Uterus (tissue), 4 donors: Measurements from ENCODE around the gene SLC9A1. TPM values are rescaled to one million over a fixed set of nuclear protein-coding genes. Genes with fewer than 3 reads are reported as not detected.

Experiments
- DNase-seq, 2 donors: peaks; one replicate each; pipeline ENCODE4 v3.0.0-alpha.2; 2019 to 2020
- H3K27ac ChIP-seq, 2 donors: fragments of 200-600 bp; sonication (generic); 1 replicate in 1 of 2; 2 replicates in 1 of 2; pipeline ENCODE4 v1.5.1; 2016 to 2018
- H3K27me3 ChIP-seq, 2 donors: fragments of 200-600 bp; sonication (generic); one replicate each; pipeline ENCODE4 v1.5.1; 2018 to 2019; ENCODE audit warnings: control low read depth in 1 of 2
- H3K36me3 ChIP-seq, 2 donors: fragments of 200-600 bp; sonication (generic); one replicate each; pipeline ENCODE4 v1.5.1; 2019; ENCODE audit warnings: control low read depth in 1 of 2
- H3K4me1 ChIP-seq, 2 donors: fragments of 200-600 bp; sonication (generic); one replicate each; pipeline ENCODE4 v1.5.1; 2018 to 2019; ENCODE audit warnings: control low read depth in 1 of 2
- H3K4me3 ChIP-seq, 2 donors: fragments of 200-600 bp; sonication (generic); 1 replicate in 1 of 2; 2 replicates in 1 of 2; pipeline ENCODE4 v1.5.1; 2018 to 2019; ENCODE audit warnings: mild to moderate bottlenecking in 1 of 2
- H3K9me3 ChIP-seq, 2 donors: fragments of 200-600 bp; sonication (generic); one replicate each; pipeline ENCODE4 v1.5.1; 2019; ENCODE audit warnings: control low read depth in 1 of 2
- CTCF ChIP-seq, 4 experiments: fragments of 200-600 bp in 2 of 4; fragments of 450-650 bp in 2 of 4; sonication (generic) in 2 of 4; IDR thresholded peaks; one replicate each; pipeline ENCODE4 v1.5.1; 2016 to 2019; ENCODE audit warnings: antibody characterized with exemption in 4 of 4, mild to moderate bottlenecking in 2 of 4, moderate library complexity in 1 of 4
- POLR2A ChIP-seq, 2 donors: fragments of 450-650 bp; IDR thresholded peaks; one replicate each; pipeline ENCODE4 v1.6.1; 2016; ENCODE audit warnings: antibody characterized with exemption in 2 of 2, mild to moderate bottlenecking in 1 of 2, moderate library complexity in 1 of 2
- intact Hi-C: fragments of 100-400 bp; cut with DNase I; formaldehyde crosslinking; loops from one replicate; pipeline ENCODE4 v1.15.1; 2023; ENCODE audit warnings: low total_unique reads
- total RNA-seq, 4 donors: library from RNA; depleted of rRNA in 3 of 4; stranded (reverse); fragments of >200 nt in 3 of 4; gene quantifications; one replicate each; pipeline versions ENCODE4 v1.1.0 to v1.2.4, GENCODE V29; 2014 to 2023
- donor health status: DM: yes; HTN: yes; CAD: no.

The SLC9A1 gene
- total RNA-seq, 4 donors from 2014 or later, result 3.1 to 33.6 (median 18.4) TPM

GRCh38 chr1:27133991-27134390 is 20.9 kb downstream of the SLC9A1 start:
- intact Hi-C loops, result no loop called here
- Histone ChIP-seq H3K36me3 (no peaks in the 10 kb centered on the region), H3K27ac (no peak overlapping the region), H3K27me3 (no peaks in the 10 kb centered on the region), H3K9me3 (no peaks in the 10 kb centered on the region), H3K4me3 (no peak overlapping the region), H3K4me1 (no peaks in the 10 kb centered on the region)
- TF ChIP-seq CTCF (IDR thresholded peaks at IDR 0.05) (no peak), POLR2A (IDR thresholded peaks at IDR 0.05) (no peak)
- DNase-seq, result no peak

- Histone ChIP-seq H3K9me3 (no peaks in the 10 kb centered on the region), H3K4me3 (no peak overlapping the region), H3K4me1 (no peaks in the 10 kb centered on the region), H3K36me3 (no peaks in the 10 kb centered on the region), H3K27ac (no peak overlapping the region), H3K27me3 (no peaks in the 10 kb centered on the region)
- intact Hi-C loops, result no loop called here
- TF ChIP-seq CTCF (IDR thresholded peaks at IDR 0.05) (no peak), POLR2A (IDR thresholded peaks at IDR 0.05) (no peak)
- no peak for DNase-seq
These were observed 21.8 kb downstream of the SLC9A1 start for GRCh38 chr1:27133158-27133557.

- TF ChIP-seq CTCF (IDR thresholded peaks at IDR 0.05) (no peak), POLR2A (IDR thresholded peaks at IDR 0.05) (no peak)
- H3K9me3 ChIP-seq, result no peaks in the 10 kb centered on the region
- H3K36me3 ChIP-seq, result no peaks in the 10 kb centered on the region
- DNase-seq, result no peak
- H3K27ac ChIP-seq, result no peak overlapping the region
- H3K27me3 ChIP-seq, result no peaks in the 10 kb centered on the region
- H3K4me1 ChIP-seq, result no peaks in the 10 kb centered on the region
- intact Hi-C loops, result no loop called here
- H3K4me3 ChIP-seq, result no peak overlapping the region
These were observed 22.3 kb downstream of the SLC9A1 start for GRCh38 chr1:27132624-27133023.

- Histone ChIP-seq H3K9me3 (no peaks in the 10 kb centered on the region), H3K4me3 (no peak overlapping the region), H3K4me1 (no peaks in the 10 kb centered on the region), H3K27ac (no peak overlapping the region), H3K27me3 (no peaks in the 10 kb centered on the region), H3K36me3 (no peaks in the 10 kb centered on the region)
- no peak for DNase-seq
- no peak for TF ChIP-seq POLR2A (IDR thresholded peaks at IDR 0.05)
- TF ChIP-seq CTCF (IDR thresholded peaks at IDR 0.05), result no peak
- intact Hi-C loops, result no loop called here
These were observed 22.8 kb downstream of the SLC9A1 start for GRCh38 chr1:27132147-27132546.

GRCh38 chr1:27130798-27131197 is 24.1 kb downstream of the SLC9A1 start:
- intact Hi-C loops, result no loop called here

More at GRCh38 chr1:27130798-27131197, 24.1 kb downstream of the SLC9A1 start:
- H3K4me3 ChIP-seq, result no peak overlapping the region
- H3K27me3 ChIP-seq, result no peaks in the 10 kb centered on the region
- no peak for TF ChIP-seq POLR2A (IDR thresholded peaks at IDR 0.05)
- no peak for TF ChIP-seq CTCF (IDR thresholded peaks at IDR 0.05)
- H3K4me1 ChIP-seq, result no peaks in the 10 kb centered on the region
- H3K9me3 ChIP-seq, result no peaks in the 10 kb centered on the region
- no peaks in the 10 kb centered on the region for H3K36me3 ChIP-seq
- H3K27ac ChIP-seq, result no peak overlapping the region
- no peak for DNase-seq
